Suppressor macrophage treated with lipopolysaccharide for 1 hour (primary cell): ENCODE data around the gene DTNBP1.

Experiments
- DNase-seq, 3 donors: peaks; one replicate each; pipeline ENCODE4 v3.0.0-alpha.2; 2020 to 2022

The DTNBP1 gene

GRCh38 chr6:15662326-15663129 is at the start of gene DTNBP1:
TSS of gene DTNBP1 (minus strand) at chr6:15663028. CDS start at chr6:15662869, 159 bp downstream.
- peak; percentile 83 to 95 (median 91) for DNase-seq

- DNase-seq = peak; percentile 23 to 29 (median 25)
Observed at GRCh38 chr6:15709651-15710269, 46.9 kb upstream of the DTNBP1 start.

- DNase-seq = no peak
Observed at GRCh38 chr6:15708231-15708630, 45.4 kb upstream of the DTNBP1 start.

GRCh38 chr6:15705981-15706380 is 43.2 kb upstream of the DTNBP1 start:
- DNase-seq = no peak

- DNase-seq = peak; percentile 28 to 48 (median 44)
Observed at GRCh38 chr6:15698471-15698870, 35.6 kb upstream of the DTNBP1 start.

GRCh38 chr6:15697895-15698294 is 35.1 kb upstream of the DTNBP1 start:
- DNase-seq = no peak

- DNase-seq = peak; percentile 94 to 96 (median 95)
Observed at GRCh38 chr6:15691250-15691869, 28.5 kb upstream of the DTNBP1 start.

- DNase-seq = no peak
Observed at GRCh38 chr6:15690510-15690909, 27.7 kb upstream of the DTNBP1 start.

- DNase-seq = peak; percentile 69 to 87 (median 83)
Observed at GRCh38 chr6:15689586-15690482, 27.0 kb upstream of the DTNBP1 start.

- no peak for DNase-seq
Observed at GRCh38 chr6:15685619-15686018, 22.8 kb upstream of the DTNBP1 start.

GRCh38 chr6:15682965-15683822 is 20.4 kb upstream of the DTNBP1 start:
- DNase-seq = peak; percentile 35 to 48 (median 46)

- DNase-seq = no peak
Observed at GRCh38 chr6:15681946-15682345, 19.1 kb upstream of the DTNBP1 start.

- DNase-seq = no peak
Observed at GRCh38 chr6:15678514-15678913, 15.7 kb upstream of the DTNBP1 start.

GRCh38 chr6:15677822-15678221 is 15.0 kb upstream of the DTNBP1 start:
- no peak for DNase-seq

GRCh38 chr6:15675536-15676220 is 12.8 kb upstream of the DTNBP1 start:
- peak; percentile 57 to 79 (median 67) for DNase-seq

- peak; percentile 33 to 56 (median 49) for DNase-seq
Observed at GRCh38 chr6:15674690-15675386, 12.0 kb upstream of the DTNBP1 start.

GRCh38 chr6:15673666-15674065 is 10.8 kb upstream of the DTNBP1 start:
- DNase-seq = peak in 1 of 3 donors; percentile 3

GRCh38 chr6:15672818-15673217 is 10.0 kb upstream of the DTNBP1 start:
- peak in 1 of 3 donors; percentile 12 for DNase-seq

GRCh38 chr6:15672291-15672690 is 9.5 kb upstream of the DTNBP1 start:
- DNase-seq = peak; percentile 77 to 80 (median 78)

- no peak for DNase-seq
Observed at GRCh38 chr6:15668918-15669317, 6.1 kb upstream of the DTNBP1 start.
